Duodenal mucosa (tissue), 2 donors: ENCODE data around the gene CKLF.
"Not testable (repeated sequence)": the region's sequence is repeated elsewhere in the genome, so short reads cannot be mapped to it uniquely, and the experiment has no call there.

Experiments
- H3K27ac ChIP-seq: one replicate; pipeline ENCODE4 v1.7.0; 2013; ENCODE audit warnings: low read depth, low read length
- H3K27me3 ChIP-seq, 2 donors: one replicate each; pipeline ENCODE4 v1.7.0; 2013; ENCODE audit warnings: low read length in 2 of 2, control low read depth in 1 of 2; ENCODE audit not compliant: insufficient read depth in 2 of 2, control insufficient read depth in 1 of 2
- H3K36me3 ChIP-seq, 2 donors: one replicate each; pipeline ENCODE4 v1.7.0; 2013; ENCODE audit warnings: low read length in 2 of 2, control low read depth in 1 of 2; ENCODE audit not compliant: insufficient read depth in 2 of 2, control insufficient read depth in 1 of 2
- H3K4me1 ChIP-seq, 2 donors: one replicate each; pipeline ENCODE4 v1.7.0; 2013; ENCODE audit warnings: low read length in 2 of 2, control low read depth in 1 of 2; ENCODE audit not compliant: insufficient read depth in 2 of 2, control insufficient read depth in 1 of 2
- H3K4me3 ChIP-seq, 2 donors: one replicate each; pipeline ENCODE4 v1.7.0; 2013; ENCODE audit warnings: low read length in 2 of 2, low read depth in 1 of 2
- H3K9ac ChIP-seq, 2 donors: one replicate each; pipeline ENCODE4 v1.7.0; 2013; ENCODE audit warnings: low read length in 2 of 2, low read depth in 1 of 2
- H3K9me3 ChIP-seq, 2 donors: one replicate each; pipeline ENCODE4 v1.7.0; 2013; ENCODE audit warnings: low read length in 2 of 2, control low read depth in 1 of 2; ENCODE audit not compliant: control insufficient read depth in 1 of 2

CKLF gene

GRCh38 chr16:66594739-66595138 lies 42.4 kb downstream of the CKLF start:
- Histone ChIP-seq H3K36me3 (no peaks in the 10 kb centered on the region), H3K27ac (no peak overlapping the region), H3K9ac (no peak overlapping the region), H3K4me1 (no peaks in the 10 kb centered on the region), H3K9me3 (no peaks in the 10 kb centered on the region), H3K27me3 (no peaks in the 10 kb centered on the region), H3K4me3 (no peak overlapping the region)

DNA sequence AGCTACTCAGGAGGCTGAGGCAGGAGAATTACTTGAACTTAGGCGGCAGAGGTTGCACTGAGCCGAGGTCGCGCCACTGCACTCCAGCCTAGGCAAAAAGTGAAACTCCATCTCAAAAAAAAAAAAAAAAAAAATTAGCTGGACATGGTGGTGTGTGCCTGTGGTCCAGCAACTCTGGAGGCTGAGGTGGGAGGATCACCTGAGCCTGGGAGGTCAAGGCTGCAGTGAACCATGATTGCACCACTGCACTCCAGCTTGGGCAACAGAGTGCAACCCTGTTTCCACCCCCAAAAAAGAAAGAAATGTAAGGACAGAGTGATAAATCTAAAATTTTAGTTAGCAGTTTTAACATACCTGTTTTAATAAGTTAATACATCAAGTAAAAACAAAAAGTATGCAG lies 44.2 kb downstream of the CKLF start:
- H3K4me1 ChIP-seq, H3K27me3 ChIP-seq, H3K9me3 ChIP-seq, H3K4me3 ChIP-seq, H3K9ac ChIP-seq, H3K27ac ChIP-seq, H3K36me3 ChIP-seq: not testable (repeated sequence)

DNA sequence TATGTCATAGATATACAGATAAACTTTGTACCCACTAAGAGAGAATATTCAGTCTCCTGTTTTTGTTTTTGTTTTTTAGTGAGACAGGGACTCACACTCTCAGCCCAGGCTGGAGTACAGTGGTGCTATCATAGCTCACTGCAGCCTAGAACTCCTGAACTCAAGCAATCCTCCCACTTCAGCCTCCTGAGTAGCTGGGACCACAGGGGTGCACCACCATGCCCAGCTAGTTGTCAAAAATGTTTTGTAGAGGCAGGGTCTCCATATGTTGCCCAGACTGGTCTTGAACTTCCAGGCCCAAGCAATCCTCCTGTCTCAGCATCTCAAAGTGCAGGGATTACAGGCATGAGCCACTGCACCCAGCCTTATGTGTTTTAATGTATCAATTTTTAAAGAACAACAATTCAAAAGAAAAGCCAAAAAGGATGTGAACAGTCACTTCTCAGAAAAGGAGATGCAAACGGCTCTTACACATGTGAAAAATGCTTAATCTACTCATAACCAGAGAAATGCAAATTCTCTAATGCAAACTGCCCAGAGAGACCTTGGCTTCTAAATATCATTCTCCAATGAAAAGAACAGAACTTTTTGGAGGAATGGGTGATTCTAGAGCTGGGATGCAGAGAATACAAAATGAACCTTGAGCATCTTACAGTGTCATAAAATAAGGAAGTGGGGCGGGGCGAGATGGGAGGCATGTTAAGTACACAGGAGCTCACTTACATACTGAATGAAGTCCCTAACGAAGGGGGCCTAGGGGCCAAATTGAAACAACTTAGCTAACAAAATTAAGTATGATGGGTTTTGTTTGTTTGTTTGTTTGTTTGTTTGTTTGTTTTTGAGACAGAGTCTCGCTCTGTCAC lies 44.8 kb downstream of the CKLF start:
- H3K4me1 ChIP-seq, result no peaks in the 10 kb centered on the region
- no peak overlapping the region for H3K9ac ChIP-seq
- no peak overlapping the region for H3K4me3 ChIP-seq
- H3K27ac ChIP-seq, result no peak overlapping the region
- H3K27me3 ChIP-seq, result no peaks in the 10 kb centered on the region
- no peaks in the 10 kb centered on the region for H3K9me3 ChIP-seq
- H3K36me3 ChIP-seq, result no peaks in the 10 kb centered on the region

GRCh38 chr16:66598111-66598510 lies 45.7 kb downstream of the CKLF start:
- Histone ChIP-seq H3K4me3 (no peak overlapping the region), H3K27ac (no peak overlapping the region), H3K4me1 (no peaks in the 10 kb centered on the region), H3K27me3 (no peaks in the 10 kb centered on the region), H3K9ac (no peak overlapping the region), H3K9me3 (no peaks in the 10 kb centered on the region), H3K36me3 (no peaks in the 10 kb centered on the region)

DNA sequence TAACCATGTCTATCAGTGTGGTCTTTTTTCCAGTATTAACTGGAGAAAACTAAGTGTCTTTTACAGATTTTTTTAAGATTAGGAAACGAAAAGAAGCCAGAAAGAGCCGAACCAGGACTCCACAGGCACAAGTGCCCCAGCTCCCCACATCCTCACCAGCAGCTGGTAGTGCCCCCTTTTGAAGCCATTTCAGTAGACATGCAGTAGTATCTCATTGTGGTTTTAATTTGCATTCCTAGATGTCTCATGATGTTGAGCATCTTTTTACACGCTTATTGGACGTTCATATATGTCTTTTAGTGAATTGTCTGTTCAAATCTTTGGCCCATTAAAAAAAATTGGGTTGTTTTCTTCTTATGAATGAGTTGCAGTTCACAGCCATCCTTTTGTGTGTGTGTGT lies 47.4 kb downstream of the CKLF start:
- no peak overlapping the region for H3K4me3 ChIP-seq
- H3K27ac ChIP-seq, result no peak overlapping the region
- peaks cover 0 to 5% of the 10 kb centered on the region in 2 donors for H3K4me1 ChIP-seq
- H3K9me3 ChIP-seq, result no peaks in the 10 kb centered on the region
- peaks cover 0 to 4% of the 10 kb centered on the region in 2 donors for H3K27me3 ChIP-seq
- no peak overlapping the region for H3K9ac ChIP-seq
- no peaks in the 10 kb centered on the region for H3K36me3 ChIP-seq

DNA sequence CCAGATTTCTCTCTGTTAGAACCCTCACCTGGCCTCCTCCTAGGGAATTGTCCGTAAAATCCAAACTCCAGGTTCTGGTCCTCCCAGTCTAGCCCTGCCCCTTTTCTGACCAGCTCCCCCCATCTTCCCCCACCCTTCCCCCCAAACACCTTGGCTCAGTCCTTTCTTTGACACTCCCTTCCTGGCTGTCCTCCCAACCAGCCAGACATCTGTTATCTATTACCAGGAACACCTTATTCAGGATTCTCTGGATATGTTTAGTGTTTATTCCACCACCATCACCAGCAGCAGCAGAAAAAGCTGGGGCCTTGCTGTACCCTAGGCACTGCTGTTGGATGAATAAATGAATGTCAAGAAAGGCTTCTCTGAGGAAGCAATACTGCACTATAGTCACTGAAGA lies 48.1 kb downstream of the CKLF start:
- Histone ChIP-seq H3K4me3 (no peak overlapping the region), H3K36me3 (no peaks in the 10 kb centered on the region)

GRCh38 chr16:66601471-66601870 lies 49.1 kb downstream of the CKLF start:
- no peaks in the 10 kb centered on the region for H3K36me3 ChIP-seq
- no peak overlapping the region for H3K27ac ChIP-seq
- no peaks in the 10 kb centered on the region for H3K9me3 ChIP-seq
- H3K9ac ChIP-seq, result no peak overlapping the region
- no peak overlapping the region for H3K4me3 ChIP-seq
- peaks cover 0 to 4% of the 10 kb centered on the region in 2 donors for H3K27me3 ChIP-seq
- peaks cover 0 to 15% of the 10 kb centered on the region in 2 donors for H3K4me1 ChIP-seq

More for the DNA sequence above, 48.1 kb downstream of the CKLF start:
- Histone ChIP-seq H3K27me3 (peaks cover 0 to 4% of the 10 kb centered on the region in 2 donors), H3K4me1 (peaks cover 0 to 5% of the 10 kb centered on the region in 2 donors), H3K27ac (no peak overlapping the region), H3K9ac (no peak overlapping the region), H3K9me3 (no peaks in the 10 kb centered on the region)

- Histone ChIP-seq H3K9me3 (no peaks in the 10 kb centered on the region), H3K9ac (peak overlapping the region; percentile 39 to 43), H3K4me1 (peaks cover 2 to 26% of the 10 kb centered on the region in 2 donors), H3K27ac (no peak overlapping the region), H3K4me3 (peak overlapping the region; percentile 63 to 73), H3K27me3 (peaks cover 0 to 4% of the 10 kb centered on the region in 2 donors), H3K36me3 (peaks cover 0 to 2% of the 10 kb centered on the region in 2 donors)
Measured at GRCh38 chr16:66603537-66604375, 51.4 kb downstream of the CKLF start.

GRCh38 chr16:66604376-66605176 lies 52.2 kb downstream of the CKLF start, which contains the start of gene CMTM3:
Gene CMTM3 (plus strand): TSS chr16:66604704. CDS start chr16:66604806, 102 bp downstream.
- peaks cover 5 to 30% of the 10 kb centered on the region in 2 donors for H3K4me1 ChIP-seq

More at GRCh38 chr16:66604376-66605176, 52.2 kb downstream of the CKLF start, which contains the start of gene CMTM3:
- Histone ChIP-seq H3K9ac (peak within 1 kb of the TSS; percentile 39 to 43), H3K36me3 (peaks cover 0 to 10% of the 10 kb centered on the region in 2 donors), H3K9me3 (no peaks in the 10 kb centered on the region), H3K4me3 (peak within 1 kb of the TSS; percentile 63 to 73), H3K27ac (peak within 1 kb of the TSS; percentile 20), H3K27me3 (peaks cover 0 to 4% of the 10 kb centered on the region in 2 donors)
